ENCODE results near the gene FOXK1.

DNA sequence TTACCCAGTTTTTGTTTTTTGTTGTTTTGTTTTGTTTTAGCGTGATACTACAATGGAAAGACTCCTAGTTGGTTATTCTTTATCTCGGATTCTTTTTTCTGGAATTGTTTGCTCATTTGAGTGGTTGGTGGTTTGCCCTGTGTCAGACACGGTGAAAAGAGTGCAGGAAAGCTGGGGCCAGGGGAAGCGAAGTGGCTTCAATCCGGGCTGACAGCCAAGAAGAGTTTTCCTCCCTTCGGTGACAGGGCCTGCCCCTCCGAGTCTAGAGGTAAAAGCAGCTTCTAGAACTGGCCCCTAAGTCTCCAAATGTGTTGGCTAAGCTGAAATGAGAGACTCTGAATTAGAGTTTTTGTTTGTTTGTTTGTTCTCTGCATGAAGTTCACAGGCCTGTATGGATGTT, 87.7 kb downstream of the FOXK1 start:
- TF ChIP-seq POLR2A (IDR thresholded peaks at IDR 0.05) = no peak
- TF ChIP-seq, protein P1, sequence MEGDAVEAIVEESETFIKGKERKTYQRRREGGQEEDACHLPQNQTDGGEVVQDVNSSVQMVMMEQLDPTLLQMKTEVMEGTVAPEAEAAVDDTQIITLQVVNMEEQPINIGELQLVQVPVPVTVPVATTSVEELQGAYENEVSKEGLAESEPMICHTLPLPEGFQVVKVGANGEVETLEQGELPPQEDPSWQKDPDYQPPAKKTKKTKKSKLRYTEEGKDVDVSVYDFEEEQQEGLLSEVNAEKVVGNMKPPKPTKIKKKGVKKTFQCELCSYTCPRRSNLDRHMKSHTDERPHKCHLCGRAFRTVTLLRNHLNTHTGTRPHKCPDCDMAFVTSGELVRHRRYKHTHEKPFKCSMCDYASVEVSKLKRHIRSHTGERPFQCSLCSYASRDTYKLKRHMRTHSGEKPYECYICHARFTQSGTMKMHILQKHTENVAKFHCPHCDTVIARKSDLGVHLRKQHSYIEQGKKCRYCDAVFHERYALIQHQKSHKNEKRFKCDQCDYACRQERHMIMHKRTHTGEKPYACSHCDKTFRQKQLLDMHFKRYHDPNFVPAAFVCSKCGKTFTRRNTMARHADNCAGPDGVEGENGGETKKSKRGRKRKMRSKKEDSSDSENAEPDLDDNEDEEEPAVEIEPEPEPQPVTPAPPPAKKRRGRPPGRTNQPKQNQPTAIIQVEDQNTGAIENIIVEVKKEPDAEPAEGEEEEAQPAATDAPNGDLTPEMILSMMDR (IDR thresholded peaks at IDR 0.05) = no peak
- no peak for TF ChIP-seq EP300 (IDR thresholded peaks at IDR 0.05)
- no peak for TF ChIP-seq POLR2AphosphoS5 (IDR thresholded peaks at IDR 0.05)
